CD14-positive monocyte (primary cell): Measurements from ENCODE around the gene AQP2. TPM values are rescaled to one million over a fixed set of nuclear protein-coding genes. Genes with fewer than 3 reads are reported as not detected.

Source experiments
- DNase-seq, 3 donors: peaks; one replicate each; pipeline ENCODE4 v3.0.0-alpha.2; 2011 to 2022
- H2AFZ ChIP-seq: 2 replicates; pipeline ENCODE4 v1.6.0; 2012; ENCODE audit warnings: mild to moderate bottlenecking, low read depth, low read length, inconsistent platforms; ENCODE audit not compliant: insufficient read depth, poor library complexity, severe bottlenecking
- H3K27ac ChIP-seq, 2 donors: 1 replicate in 1 of 2; 2 replicates in 1 of 2; pipeline ENCODE4 v1.5.1; 2012 to 2013; ENCODE audit warnings: low read length in 2 of 2, control low read depth in 1 of 2, inconsistent platforms in 1 of 2, low read depth in 1 of 2, mild to moderate bottlenecking in 1 of 2
- H3K27me3 ChIP-seq, 2 donors: one replicate each; pipeline versions ENCODE4 v1.6.0 to v1.6.1; 2011 to 2013; ENCODE audit warnings: low read length in 2 of 2; ENCODE audit not compliant: control insufficient read depth in 2 of 2, insufficient read depth in 2 of 2
- H3K36me3 ChIP-seq, 2 donors: replicated peaks in 1 of 2; 1 replicate in 1 of 2; 2 replicates in 1 of 2; pipeline versions ENCODE4 v1.5.1 to v1.6.1; 2012 to 2013; ENCODE audit warnings: low read length in 2 of 2, control low read depth in 1 of 2, inconsistent platforms in 1 of 2, mild to moderate bottlenecking in 1 of 2; ENCODE audit not compliant: insufficient read depth in 2 of 2, control insufficient read depth in 1 of 2
- H3K4me1 ChIP-seq, 2 donors: 1 replicate in 1 of 2; 2 replicates in 1 of 2; pipeline versions ENCODE4 v1.5.1 to v1.6.1; 2012 to 2013; ENCODE audit warnings: low read length in 2 of 2, control low read depth in 1 of 2, inconsistent platforms in 1 of 2, mild to moderate bottlenecking in 1 of 2, moderate library complexity in 1 of 2; ENCODE audit not compliant: insufficient read depth in 2 of 2, control insufficient read depth in 1 of 2
- H3K4me2 ChIP-seq: replicated peaks from 2 replicates; pipeline ENCODE3; 2012; ENCODE audit warnings: low read length, moderate library complexity, mild to moderate bottlenecking; ENCODE audit not compliant: poor library complexity, severe bottlenecking; ENCODE audit errors: extremely low read depth
- H3K4me3 ChIP-seq, 3 experiments: fragments of 200-600 bp in 1 of 3; sonication (generic) in 1 of 3; replicated peaks in 1 of 3; 1 replicate in 2 of 3; 2 replicates in 1 of 3; pipeline ENCODE4 v1.5.1; 2011 to 2013; ENCODE audit warnings: low read length in 3 of 3, mild to moderate bottlenecking in 3 of 3, control low read depth in 2 of 3, low read depth in 2 of 3, inconsistent platforms in 1 of 3, moderate library complexity in 1 of 3
- H3K79me2 ChIP-seq: 2 replicates; pipeline ENCODE4 v1.6.0; 2012; ENCODE audit warnings: mild to moderate bottlenecking, control low read depth, inconsistent platforms, low read length, moderate library complexity; ENCODE audit not compliant: insufficient read depth
- H3K9ac ChIP-seq: 2 replicates; pipeline ENCODE4 v1.6.0; 2017; ENCODE audit warnings: low read length, mild to moderate bottlenecking; ENCODE audit not compliant: insufficient read depth, poor library complexity, severe bottlenecking
- H3K9me3 ChIP-seq, 2 donors: replicated peaks in 1 of 2; 1 replicate in 1 of 2; 2 replicates in 1 of 2; pipeline versions ENCODE4 v1.5.1 to v1.6.1; 2012 to 2013; ENCODE audit warnings: low read length in 2 of 2, control low read depth in 1 of 2; ENCODE audit not compliant: control insufficient read depth in 1 of 2, insufficient read depth in 1 of 2
- H4K20me1 ChIP-seq: 2 replicates; pipeline ENCODE4 v1.6.0; 2012; ENCODE audit warnings: mild to moderate bottlenecking, low read length, control low read depth, moderate library complexity; ENCODE audit not compliant: insufficient read depth
- H3K27ac Mint-ChIP-seq, 7 donors: one replicate each; pipeline ENCODE4 v1.8.0; 2020; ENCODE audit warnings: mild to moderate bottlenecking in 7 of 7, mixed read lengths in 7 of 7, moderate library complexity in 6 of 7, inconsistent platforms in 2 of 7
- H3K27me3 Mint-ChIP-seq, 3 donors: one replicate each; pipeline ENCODE4 v1.8.0; 2021 to 2022; ENCODE audit warnings: low read depth in 3 of 3, mild to moderate bottlenecking in 3 of 3, mixed read lengths in 3 of 3, moderate library complexity in 3 of 3, inconsistent platforms in 1 of 3
- H3K36me3 Mint-ChIP-seq, 2 donors: one replicate each; pipeline ENCODE4 v1.8.0; 2020; ENCODE audit warnings: mixed read lengths in 2 of 2, inconsistent platforms in 1 of 2, mild to moderate bottlenecking in 1 of 2
- H3K4me1 Mint-ChIP-seq: one replicate; pipeline ENCODE4 v1.8.0; 2020; ENCODE audit warnings: mild to moderate bottlenecking, mixed read lengths
- H3K4me3 Mint-ChIP-seq, 2 donors: one replicate each; pipeline ENCODE4 v1.8.0; 2020; ENCODE audit warnings: mild to moderate bottlenecking in 2 of 2, mixed read lengths in 2 of 2, moderate library complexity in 1 of 2
- H3K9me3 Mint-ChIP-seq, 7 donors: one replicate each; pipeline ENCODE4 v1.8.0; 2020 to 2022; ENCODE audit warnings: mixed read lengths in 7 of 7, mild to moderate bottlenecking in 6 of 7, moderate library complexity in 6 of 7, inconsistent platforms in 2 of 7
- WGBS: methylation state at CpG from one replicate; pipeline ENCODE4 v1.1.5; 2013; ENCODE audit warnings: missing lambda C conversion rate; ENCODE audit not compliant: insufficient coverage; 5-methylcytosine and 5-hydroxymethylcytosine counted together
- intact Hi-C, 2 donors: fragments of 100-400 bp; cut with micrococcal nuclease; formaldehyde crosslinking; loops; one replicate each; pipeline versions ENCODE4 v1.15.0 to v1.15.1; 2023
- polyA plus RNA-seq, 3 donors: library from polyadenylated mRNA; depleted of rRNA in 1 of 3; unstranded in 2 of 3; stranded (reverse) in 1 of 3; fragments of 300-500 nt in 2 of 3; fragments of >200 nt in 1 of 3; fragmentation: Illumina TruSeq in 2 of 3; gene quantifications; 1 replicate in 2 of 3; 2 replicates in 1 of 3; pipeline ENCODE4 v1.2.3, GENCODE V29; 2012 to 2021
- TF ChIP-seq, protein P1 (sequence below): fragments of 200-600 bp; IDR thresholded peaks from one replicate; pipeline ENCODE4 v1.8.0; 2022; ENCODE audit warnings: antibody characterized with exemption, mild to moderate bottlenecking

The AQP2 gene
- polyA plus RNA-seq, 3 donors, result not detected

DNA sequence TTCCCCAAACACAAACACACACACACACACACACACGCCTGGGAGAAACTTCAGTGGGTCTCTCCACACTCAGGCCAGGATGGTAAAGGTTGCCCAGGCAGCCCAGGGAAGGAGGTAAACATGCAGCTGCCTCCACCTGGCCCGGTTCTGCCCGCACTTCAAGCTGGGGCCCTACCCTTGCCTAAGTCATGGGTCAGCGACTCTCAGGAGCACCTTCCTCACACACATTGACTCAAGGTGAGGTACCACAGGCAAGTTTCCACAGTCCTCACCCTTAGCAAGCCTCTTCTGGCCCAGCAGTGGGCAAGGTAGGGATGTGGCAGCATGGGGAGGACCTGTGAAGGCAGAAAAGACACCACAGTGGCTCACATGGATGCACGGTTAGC, 32.8 kb upstream of the AQP2 start:
- Histone ChIP-seq H3K9me3 (no peaks in the 10 kb centered on the region), H3K36me3 (no peaks in the 10 kb centered on the region), H2AFZ (no peak overlapping the region), H3K4me1 (peaks cover 11 to 15% of the 10 kb centered on the region in 2 donors), H3K79me2 (no peaks in the 10 kb centered on the region), H3K4me2 (no peak overlapping the region), H3K27ac (no peak overlapping the region), H3K27me3 (no peaks in the 10 kb centered on the region), H3K9ac (no peak overlapping the region), H3K4me3 (no peak overlapping the region), H4K20me1 (no peaks in the 10 kb centered on the region)
- TF ChIP-seq, protein P1, sequence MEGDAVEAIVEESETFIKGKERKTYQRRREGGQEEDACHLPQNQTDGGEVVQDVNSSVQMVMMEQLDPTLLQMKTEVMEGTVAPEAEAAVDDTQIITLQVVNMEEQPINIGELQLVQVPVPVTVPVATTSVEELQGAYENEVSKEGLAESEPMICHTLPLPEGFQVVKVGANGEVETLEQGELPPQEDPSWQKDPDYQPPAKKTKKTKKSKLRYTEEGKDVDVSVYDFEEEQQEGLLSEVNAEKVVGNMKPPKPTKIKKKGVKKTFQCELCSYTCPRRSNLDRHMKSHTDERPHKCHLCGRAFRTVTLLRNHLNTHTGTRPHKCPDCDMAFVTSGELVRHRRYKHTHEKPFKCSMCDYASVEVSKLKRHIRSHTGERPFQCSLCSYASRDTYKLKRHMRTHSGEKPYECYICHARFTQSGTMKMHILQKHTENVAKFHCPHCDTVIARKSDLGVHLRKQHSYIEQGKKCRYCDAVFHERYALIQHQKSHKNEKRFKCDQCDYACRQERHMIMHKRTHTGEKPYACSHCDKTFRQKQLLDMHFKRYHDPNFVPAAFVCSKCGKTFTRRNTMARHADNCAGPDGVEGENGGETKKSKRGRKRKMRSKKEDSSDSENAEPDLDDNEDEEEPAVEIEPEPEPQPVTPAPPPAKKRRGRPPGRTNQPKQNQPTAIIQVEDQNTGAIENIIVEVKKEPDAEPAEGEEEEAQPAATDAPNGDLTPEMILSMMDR, result no peak
- WGBS, result 78% methylated on average over 2 of the region's 5 CpGs
- H3K36me3 Mint-ChIP-seq, result no peaks in the 10 kb centered on the region
- no peak overlapping the region for H3K27ac Mint-ChIP-seq
- H3K4me1 Mint-ChIP-seq, result peaks cover 16% of the 10 kb centered on the region
- DNase-seq, result no peak
- H3K4me3 Mint-ChIP-seq, result no peak overlapping the region
- peaks cover 28 to 37% (median 30%) of the 10 kb centered on the region in 3 donors for H3K27me3 Mint-ChIP-seq
- intact Hi-C loops, result no loop called here
- peaks cover 0 to 1% (median 0%) of the 10 kb centered on the region in 7 donors for H3K9me3 Mint-ChIP-seq

DNA sequence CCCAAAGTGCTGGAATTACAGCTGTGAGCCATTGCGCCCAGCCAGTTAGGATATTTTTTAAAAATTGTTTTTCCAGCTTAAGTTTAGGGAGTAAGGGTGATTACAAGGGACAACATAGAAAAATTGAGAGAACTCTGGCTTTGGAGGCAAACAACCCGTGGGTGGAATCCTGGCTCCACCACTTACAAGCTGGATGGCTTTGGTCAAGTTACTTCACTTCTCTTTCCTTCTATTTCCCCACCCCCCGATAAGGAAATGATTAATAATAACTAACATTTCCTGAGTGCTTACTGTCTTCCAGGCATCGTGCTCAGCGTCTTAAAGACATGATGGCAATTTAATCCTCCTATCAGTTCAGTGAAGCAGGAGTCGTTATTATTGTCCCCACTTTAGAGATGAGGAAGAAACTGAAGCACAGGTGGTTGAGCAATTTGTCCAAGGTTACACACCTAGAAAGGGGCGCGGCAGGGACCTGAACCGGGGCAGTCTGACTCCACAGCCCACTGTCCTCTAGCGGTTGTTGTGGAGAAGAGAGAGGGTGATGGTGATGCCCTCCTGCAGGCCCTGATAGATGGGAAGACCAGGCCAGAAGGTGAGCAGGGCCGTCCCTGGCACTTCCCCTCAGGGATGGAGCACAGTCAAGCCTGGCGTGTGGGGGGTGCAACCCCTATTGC, 30.2 kb upstream of the AQP2 start:
- no peak overlapping the region for H2AFZ ChIP-seq
- DNase-seq, result peak; percentile 15 to 50 (median 23)

More for the DNA sequence above, 30.2 kb upstream of the AQP2 start:
- intact Hi-C loops, result no loop called here
- H3K4me3 Mint-ChIP-seq, result peak overlapping the region in 1 of 2 donors; percentile 37
- Histone ChIP-seq H3K4me2 (peak overlapping the region; percentile 4), H3K4me1 (peaks cover 11 to 15% of the 10 kb centered on the region in 2 donors), H3K4me3 (no peak overlapping the region), H4K20me1 (no peaks in the 10 kb centered on the region), H3K36me3 (no peaks in the 10 kb centered on the region), H3K9ac (no peak overlapping the region), H3K9me3 (no peaks in the 10 kb centered on the region), H3K79me2 (no peaks in the 10 kb centered on the region), H3K27me3 (no peaks in the 10 kb centered on the region), H3K27ac (no peak overlapping the region)
- peaks cover 23 to 33% (median 25%) of the 10 kb centered on the region in 3 donors for H3K27me3 Mint-ChIP-seq
- peak overlapping the region in 2 of 7 donors; percentile 22 to 43 for H3K27ac Mint-ChIP-seq
- peaks cover 15% of the 10 kb centered on the region for H3K4me1 Mint-ChIP-seq
- no peaks in the 10 kb centered on the region for H3K36me3 Mint-ChIP-seq
- 79% methylated on average over 5 of the region's 12 CpGs for WGBS
- peaks cover 0 to 1% (median 0%) of the 10 kb centered on the region in 7 donors for H3K9me3 Mint-ChIP-seq
- TF ChIP-seq, protein P1, result no peak
